Measurements from ENCODE around the gene COL5A1.

GRCh38 chr9:134846699-134847098 lies 205.1 kb downstream of the COL5A1 start:
- no peak for TF ChIP-seq CTCF (IDR thresholded peaks at IDR 0.05)
- TF ChIP-seq POLR2A (IDR thresholded peaks at IDR 0.05) = no peak

All from esophagus squamous epithelium (tissue), 4 donors.